Measurements from ENCODE around the gene NPAS3. TPM values are rescaled to one million over a fixed set of nuclear protein-coding genes. Genes with fewer than 3 reads are reported as not detected.

NPAS3 gene
- total RNA-seq, 2 donors from 2014 or later: 1.1 to 1.8 TPM

DNA sequence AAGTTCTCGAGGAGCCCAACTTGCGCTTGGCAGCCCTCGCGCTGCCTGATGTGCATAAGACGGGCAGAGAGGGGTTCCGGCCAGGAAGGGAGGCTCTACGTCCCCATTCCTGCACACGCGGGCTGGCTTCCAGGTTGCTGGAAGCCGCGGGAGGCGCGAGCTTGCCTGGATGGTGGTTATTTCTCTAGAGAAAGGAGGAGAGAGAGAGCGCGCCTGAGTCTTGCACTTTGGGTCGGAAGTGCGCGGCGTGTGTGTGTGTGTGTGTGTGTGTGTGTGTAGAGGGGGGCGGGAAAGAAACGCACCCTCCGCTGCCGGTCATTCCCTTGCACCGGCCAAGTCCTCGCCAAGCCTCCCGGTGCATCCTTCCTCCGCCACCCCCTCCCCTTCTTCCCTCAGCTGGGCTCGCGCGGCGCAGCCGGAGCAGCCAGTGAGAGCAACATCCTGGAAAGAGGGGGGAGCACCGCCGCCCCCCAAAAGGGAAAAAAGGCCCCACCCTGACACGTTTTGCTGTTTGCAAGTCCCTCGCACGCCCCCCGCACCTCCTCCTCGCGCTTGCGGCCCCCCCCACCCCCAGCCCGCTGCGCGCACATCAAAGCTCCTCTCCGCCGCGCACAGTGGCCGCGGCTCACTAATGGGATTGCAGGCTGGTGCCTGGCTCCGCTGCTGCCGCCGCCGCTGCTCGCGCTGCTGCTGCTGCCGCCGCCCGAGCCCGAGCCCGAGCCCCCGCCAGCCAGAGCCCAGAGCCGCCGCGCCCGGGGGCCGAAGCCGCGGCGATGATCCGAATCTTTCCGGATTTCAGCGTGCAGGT, 4.4 kb upstream of the NPAS3 start:
- intact Hi-C loops (cut with DNase I): loop anchor here (10.0 kb wide), 1 partner anchor 219 kb away; no protein-coding TSS in a partner anchor
- H3K27ac ChIP-seq: no peak overlapping the region
- no peak for TF ChIP-seq POLR2A (IDR thresholded peaks at IDR 0.05)
- TF ChIP-seq, protein P1, sequence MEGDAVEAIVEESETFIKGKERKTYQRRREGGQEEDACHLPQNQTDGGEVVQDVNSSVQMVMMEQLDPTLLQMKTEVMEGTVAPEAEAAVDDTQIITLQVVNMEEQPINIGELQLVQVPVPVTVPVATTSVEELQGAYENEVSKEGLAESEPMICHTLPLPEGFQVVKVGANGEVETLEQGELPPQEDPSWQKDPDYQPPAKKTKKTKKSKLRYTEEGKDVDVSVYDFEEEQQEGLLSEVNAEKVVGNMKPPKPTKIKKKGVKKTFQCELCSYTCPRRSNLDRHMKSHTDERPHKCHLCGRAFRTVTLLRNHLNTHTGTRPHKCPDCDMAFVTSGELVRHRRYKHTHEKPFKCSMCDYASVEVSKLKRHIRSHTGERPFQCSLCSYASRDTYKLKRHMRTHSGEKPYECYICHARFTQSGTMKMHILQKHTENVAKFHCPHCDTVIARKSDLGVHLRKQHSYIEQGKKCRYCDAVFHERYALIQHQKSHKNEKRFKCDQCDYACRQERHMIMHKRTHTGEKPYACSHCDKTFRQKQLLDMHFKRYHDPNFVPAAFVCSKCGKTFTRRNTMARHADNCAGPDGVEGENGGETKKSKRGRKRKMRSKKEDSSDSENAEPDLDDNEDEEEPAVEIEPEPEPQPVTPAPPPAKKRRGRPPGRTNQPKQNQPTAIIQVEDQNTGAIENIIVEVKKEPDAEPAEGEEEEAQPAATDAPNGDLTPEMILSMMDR (IDR thresholded peaks at IDR 0.05): no peak
- TF ChIP-seq POLR2AphosphoS5 (IDR thresholded peaks at IDR 0.05): no peak

DNA sequence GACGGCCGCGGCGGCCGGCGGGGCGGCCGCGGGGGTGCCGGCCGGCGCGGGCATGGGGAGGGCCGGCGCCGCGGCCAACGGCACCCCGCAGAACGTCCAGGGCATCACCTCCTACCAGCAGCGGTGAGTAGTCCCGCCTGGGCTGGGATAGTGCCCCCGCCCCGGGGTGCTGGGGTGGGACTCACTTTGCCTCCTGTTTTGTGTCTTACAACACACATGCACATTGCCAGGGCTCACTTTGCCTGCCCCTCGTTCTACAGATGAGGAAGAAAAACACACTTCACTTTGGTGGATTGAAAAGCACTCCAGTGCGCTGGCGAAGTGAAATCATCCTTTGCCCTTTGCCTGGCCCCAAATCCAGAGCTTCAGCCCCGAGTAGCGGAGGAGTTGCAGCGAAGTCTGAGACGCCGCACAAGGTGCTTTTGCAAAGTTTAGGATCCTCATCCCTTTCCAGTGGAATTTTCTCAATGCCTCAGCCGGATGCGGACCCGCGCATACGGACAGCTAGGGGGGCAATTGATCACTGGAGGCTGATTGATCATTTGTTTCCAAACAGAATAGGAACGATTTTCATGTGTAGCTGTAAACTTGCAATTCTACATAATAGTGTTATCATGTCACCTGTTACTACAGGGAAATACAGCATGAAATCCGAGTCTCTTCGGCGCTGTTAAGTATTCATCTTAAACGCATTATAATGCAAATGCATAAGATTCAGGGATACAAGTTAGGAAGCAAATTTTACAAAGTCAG, 3.6 kb upstream of the NPAS3 start:
- Histone ChIP-seq H3K36me3 (no peaks in the 10 kb centered on the region), H3K27ac (no peak overlapping the region), H3K27me3 (replicated peaks; ENCODE audit: insufficient read depth) (peaks cover 9% of the 10 kb centered on the region), H3K4me1 (replicated peaks) (peaks cover 6% of the 10 kb centered on the region), H3K9me3 (no peaks in the 10 kb centered on the region), H3K4me3 (peak overlapping the region; percentile 29 to 30)
- 6% methylated on average over 39 of the region's 42 CpGs for WGBS
- no peak for DNase-seq (ENCODE audit: low spot score)
- TF ChIP-seq POLR2AphosphoS5 (IDR thresholded peaks at IDR 0.05): no peak
- TF ChIP-seq POLR2A (IDR thresholded peaks at IDR 0.05): no peak
- TF ChIP-seq, protein P1 (IDR thresholded peaks at IDR 0.05): no peak
- intact Hi-C loops (cut with DNase I): loop anchor here (5.0 to 10.0 kb wide), 2 partner anchors 220 to 1007 kb away; no protein-coding TSS in a partner anchor

More for the DNA sequence above, 4.4 kb upstream of the NPAS3 start:
- H3K27me3 ChIP-seq (replicated peaks; ENCODE audit: insufficient read depth): peaks cover 9% of the 10 kb centered on the region
- DNase-seq (ENCODE audit: low spot score): no peak
- under 1% methylated on average over 55 of the region's 72 CpGs for WGBS
- H3K4me1 ChIP-seq (replicated peaks): peaks cover 6% of the 10 kb centered on the region
- H3K9me3 ChIP-seq: no peaks in the 10 kb centered on the region
- peak overlapping the region; percentile 29 to 30 for H3K4me3 ChIP-seq
- H3K36me3 ChIP-seq: no peaks in the 10 kb centered on the region

DNA sequence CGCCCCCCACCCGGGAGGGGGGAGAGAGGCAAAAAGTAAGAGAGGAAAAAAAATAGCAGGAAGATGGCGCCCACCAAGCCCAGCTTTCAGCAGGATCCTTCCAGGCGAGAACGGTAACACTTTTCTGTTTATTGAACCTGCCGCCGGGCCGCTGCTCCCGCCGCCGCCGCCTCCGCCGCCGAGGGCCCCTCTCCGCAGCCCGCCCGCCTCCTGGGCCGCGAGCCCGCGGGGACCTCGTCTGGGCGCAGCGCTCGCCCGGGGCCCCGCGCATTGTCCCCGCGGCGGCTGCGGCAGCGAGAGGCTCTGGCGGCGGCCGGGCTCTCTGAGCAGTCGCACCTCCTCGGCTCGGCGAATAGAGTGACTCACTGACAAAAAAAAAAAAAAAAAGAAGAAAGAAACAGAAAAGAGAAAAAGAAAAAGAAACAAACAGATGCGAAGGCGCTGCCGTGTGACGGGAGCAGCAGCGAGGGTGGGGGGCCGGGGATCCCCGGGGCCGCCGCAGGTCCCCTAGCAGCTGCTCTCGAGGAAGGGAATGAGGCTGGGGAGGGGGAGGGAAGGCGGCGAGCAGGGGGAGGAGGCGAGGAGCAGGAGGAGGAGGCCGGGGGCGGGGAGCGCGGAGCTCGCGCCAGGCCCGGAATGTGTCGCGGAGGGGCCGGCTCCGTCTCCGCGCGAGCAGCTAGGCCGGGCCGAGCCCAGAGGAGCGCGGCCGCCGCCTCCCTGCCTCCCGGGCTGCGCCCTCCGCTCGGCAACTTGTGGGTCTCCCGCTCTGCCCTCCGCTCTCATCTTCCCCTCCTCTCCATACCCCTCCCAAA, 781 bp downstream of the NPAS3 start:
- Histone ChIP-seq H3K27me3 (replicated peaks; ENCODE audit: insufficient read depth) (peaks cover 4% of the 10 kb centered on the region), H3K36me3 (no peaks in the 10 kb centered on the region), H3K27ac (peak overlapping the region; percentile 77 to 81), H3K4me1 (replicated peaks) (no peaks in the 10 kb centered on the region), H3K9me3 (no peaks in the 10 kb centered on the region), H3K4me3 (peak overlapping the region; percentile 49 to 52)
- DNase-seq (ENCODE audit: low spot score): peak; percentile 70
- peak; percentile 23 for TF ChIP-seq POLR2AphosphoS5 (IDR thresholded peaks at IDR 0.05)
- TF ChIP-seq, protein P1 (IDR thresholded peaks at IDR 0.05): no peak
- intact Hi-C loops (cut with DNase I): loop anchor here (5.0 to 10.0 kb wide), 2 partner anchors 225 to 1003 kb away; no protein-coding TSS in a partner anchor
- under 1% methylated on average over 69 of the region's 80 CpGs for WGBS

DNA sequence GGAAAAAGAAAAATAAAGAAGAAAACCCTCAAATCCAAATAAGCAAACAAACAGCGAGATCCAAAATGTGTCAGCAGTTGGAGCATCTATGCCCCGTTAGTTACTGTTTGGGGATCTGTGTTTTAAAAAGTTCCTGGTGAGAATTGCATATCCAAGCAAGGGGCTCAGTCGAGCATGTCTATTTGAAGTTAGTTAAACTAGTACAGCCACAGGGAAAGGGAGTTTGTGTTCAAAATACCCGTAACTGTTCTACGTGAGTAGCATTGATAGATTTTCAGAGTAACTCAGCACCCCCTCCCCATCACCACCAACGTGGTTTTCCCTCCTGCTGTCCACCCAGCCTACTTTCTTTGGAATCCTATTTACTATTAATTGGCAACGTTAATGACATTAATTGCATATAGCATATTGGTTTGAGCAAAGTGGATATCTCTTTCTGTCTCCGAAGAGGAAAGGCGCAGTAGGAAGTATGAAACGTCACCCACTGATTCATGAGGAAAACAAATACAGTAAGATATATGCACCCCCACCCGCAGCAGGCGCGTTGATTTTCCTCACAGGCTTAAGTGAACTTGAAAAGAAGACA, 1.5 kb downstream of the NPAS3 start:
- 42% methylated on average over 13 of the region's 13 CpGs for WGBS
- Histone ChIP-seq H3K4me1 (replicated peaks) (no peaks in the 10 kb centered on the region), H3K27me3 (replicated peaks; ENCODE audit: insufficient read depth) (peaks cover under 1% of the 10 kb centered on the region), H3K4me3 (peak overlapping the region; percentile 49 to 52), H3K27ac (peak overlapping the region; percentile 77 to 81), H3K9me3 (no peaks in the 10 kb centered on the region), H3K36me3 (no peaks in the 10 kb centered on the region)
- no peak for TF ChIP-seq POLR2A (IDR thresholded peaks at IDR 0.05)
- no peak for TF ChIP-seq POLR2AphosphoS5 (IDR thresholded peaks at IDR 0.05)
- TF ChIP-seq, protein P1 (IDR thresholded peaks at IDR 0.05): no peak
- intact Hi-C loops (cut with DNase I): no loop called here
- DNase-seq (ENCODE audit: low spot score): no peak
